Activated T-helper 2 cell treated with anti-CD3 and anti-CD28 coated beads, Interferon-gamma antibody, Interleukin-2, Interleukin-4, amounts not matched to agents 10 μg/mL and 5 μg/mL and 100 μg/mL, durations not matched to agents 14 hours and 24 hours and 36 hours (primary cell): ENCODE results near the gene CBL. TPM values are rescaled to one million over a fixed set of nuclear protein-coding genes. Genes with fewer than 3 reads are reported as not detected.
A peak's percentile ranks its signal among the peaks of the same experiment; 100 is the strongest.
"Not testable (repeated sequence)": the region's sequence is repeated elsewhere in the genome, so short reads cannot be mapped to it uniquely, and the experiment has no call there.

Source experiments
- DNase-seq: peaks from one replicate; pipeline ENCODE4 v3.0.0; 2021; ENCODE audit warnings: low spot score
- H3K27ac Mint-ChIP-seq: one replicate; pipeline ENCODE4 v1.8.0; 2021; ENCODE audit warnings: mixed read lengths
- H3K27me3 Mint-ChIP-seq: one replicate; pipeline ENCODE4 v1.8.0; 2021; ENCODE audit warnings: low read depth, mixed read lengths
- H3K36me3 Mint-ChIP-seq: one replicate; pipeline ENCODE4 v1.8.0; 2021; ENCODE audit warnings: low read depth, mixed read lengths
- H3K4me1 Mint-ChIP-seq: one replicate; pipeline ENCODE4 v1.8.0; 2021; ENCODE audit warnings: low read depth, mixed read lengths
- H3K4me3 Mint-ChIP-seq: one replicate; pipeline ENCODE4 v1.8.0; 2021; ENCODE audit warnings: low read depth, mild to moderate bottlenecking, moderate library complexity, mixed read lengths
- H3K9me3 Mint-ChIP-seq: one replicate; pipeline ENCODE4 v1.8.0; 2021; ENCODE audit warnings: mixed read lengths
- intact Hi-C: fragments of 100-400 bp; cut with micrococcal nuclease; formaldehyde crosslinking; loops from one replicate; pipeline ENCODE4 v1.15.1; 2023
- total RNA-seq: library from RNA; stranded (reverse); gene quantifications from 2 replicates; pipeline ENCODE4 v1.2.3, GENCODE V29; 2022

CBL gene
- total RNA-seq, 1 donor from 2014 or later, result 38.6 TPM

DNA sequence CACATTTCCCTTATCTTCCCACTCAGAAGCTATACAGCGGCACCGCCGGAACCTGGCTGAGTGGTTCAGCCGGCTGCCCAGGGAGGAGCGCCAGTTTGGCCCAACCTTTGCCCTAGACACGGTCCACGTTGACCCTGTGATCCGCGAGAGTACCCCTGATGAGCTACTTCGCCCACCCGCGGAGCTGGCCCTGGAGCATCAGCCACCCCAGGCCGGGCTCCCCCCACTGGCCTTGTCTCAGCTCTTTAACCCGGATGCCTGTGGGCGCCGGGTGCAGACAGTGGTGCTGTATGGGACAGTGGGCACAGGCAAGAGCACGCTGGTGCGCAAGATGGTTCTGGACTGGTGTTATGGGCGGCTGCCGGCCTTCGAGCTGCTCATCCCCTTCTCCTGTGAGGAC is 32.7 kb upstream of the CBL start:
- Mint-ChIP-seq H3K36me3 (peaks cover 15% of the 10 kb centered on the region), H3K27me3 (no peaks in the 10 kb centered on the region), H3K4me1 (peaks cover 22% of the 10 kb centered on the region), H3K9me3 (no peaks in the 10 kb centered on the region), H3K27ac (no peak overlapping the region), H3K4me3 (no peak overlapping the region)
- DNase-seq, result no peak
- intact Hi-C loops, result no loop called here

DNA sequence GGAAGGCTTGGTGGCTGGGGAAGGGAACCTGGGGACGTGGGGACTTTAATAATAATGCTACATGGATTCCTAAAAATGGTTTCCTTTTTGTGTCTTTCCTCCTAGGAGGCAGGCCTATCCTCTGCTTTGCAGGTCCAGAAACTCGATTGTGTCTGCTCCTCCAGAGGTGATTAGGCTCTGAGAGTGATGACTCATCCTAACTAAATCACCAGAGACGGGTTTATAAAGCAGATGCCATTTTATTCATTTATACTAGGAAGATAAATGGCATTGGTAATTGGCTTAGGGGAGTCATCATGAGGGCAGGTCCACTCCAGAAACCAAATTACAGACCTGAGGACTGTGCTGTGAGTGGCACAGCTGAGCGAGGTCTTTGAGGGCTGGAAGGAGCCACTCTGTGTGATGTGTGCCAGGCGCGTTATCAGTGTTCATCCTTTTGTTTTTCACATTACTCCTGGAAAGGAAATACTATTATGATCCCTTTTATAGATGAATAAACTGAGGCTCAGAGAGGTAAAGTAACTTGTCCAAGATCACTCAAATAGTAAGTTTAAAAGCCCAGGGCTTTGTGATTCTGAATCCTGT is 30.6 kb upstream of the CBL start:
- intact Hi-C loops, result no loop called here
- H3K4me3 Mint-ChIP-seq, result no peak overlapping the region
- H3K27ac Mint-ChIP-seq, result no peak overlapping the region
- no peak for DNase-seq
- peaks cover 27% of the 10 kb centered on the region for H3K36me3 Mint-ChIP-seq
- H3K27me3 Mint-ChIP-seq, result no peaks in the 10 kb centered on the region
- peaks cover 17% of the 10 kb centered on the region for H3K4me1 Mint-ChIP-seq
- no peaks in the 10 kb centered on the region for H3K9me3 Mint-ChIP-seq

DNA sequence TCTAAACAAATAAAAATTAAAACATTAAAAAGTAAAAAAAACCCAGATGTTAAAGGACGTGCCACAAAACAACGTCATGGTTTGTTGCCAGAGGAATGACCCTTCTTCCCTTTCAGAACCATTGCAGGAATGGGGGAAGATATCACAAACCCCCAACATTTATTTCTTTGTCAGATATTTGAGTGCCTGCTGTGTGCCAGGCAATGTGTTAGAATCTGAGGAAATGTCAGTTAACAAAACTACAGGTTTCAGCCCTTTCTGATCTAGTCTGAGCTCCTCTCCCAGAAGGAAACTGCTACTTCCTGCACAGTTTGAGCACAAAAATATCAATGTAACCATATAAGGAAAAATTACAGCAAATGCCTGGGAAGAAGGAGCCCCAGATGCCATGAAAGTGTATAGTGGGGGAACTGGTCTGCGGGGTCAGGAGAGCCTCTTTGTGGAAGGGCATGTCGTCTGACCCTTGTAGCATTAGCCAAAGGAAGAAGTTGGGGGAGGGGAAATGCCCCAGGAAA is 27.9 kb upstream of the CBL start:
- peaks cover 11% of the 10 kb centered on the region for H3K4me1 Mint-ChIP-seq
- H3K27ac Mint-ChIP-seq, result peak overlapping the region; percentile 31

DNA sequence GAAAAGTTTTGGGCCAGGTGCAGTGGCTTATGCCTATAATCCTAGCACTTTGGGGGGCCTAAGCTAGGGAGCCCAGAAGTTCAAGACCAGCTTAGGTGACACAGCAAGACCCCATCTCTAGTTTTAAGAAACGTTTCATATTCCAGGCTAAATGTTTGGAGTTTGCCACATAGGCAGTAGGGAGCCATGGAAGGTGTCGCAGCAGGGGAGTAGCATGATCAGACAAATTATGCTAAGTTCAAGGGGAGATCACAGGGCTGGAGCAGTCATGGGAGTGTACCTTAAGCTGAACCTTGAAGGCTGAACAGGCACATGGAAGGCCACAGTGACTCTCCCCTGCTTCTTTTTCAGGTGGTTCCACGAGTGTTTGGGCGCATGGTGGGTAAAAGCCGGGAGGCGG is 26.8 kb upstream of the CBL start:
- Mint-ChIP-seq H3K27me3 (no peaks in the 10 kb centered on the region), H3K36me3 (peaks cover 42% of the 10 kb centered on the region), H3K4me3 (no peak overlapping the region), H3K9me3 (no peaks in the 10 kb centered on the region), H3K27ac (no peak overlapping the region), H3K4me1 (peaks cover 11% of the 10 kb centered on the region)
- no peak for DNase-seq
- intact Hi-C loops, result no loop called here

More for the DNA sequence above, 27.9 kb upstream of the CBL start:
- intact Hi-C loops, result no loop called here
- Mint-ChIP-seq H3K4me3 (no peak overlapping the region), H3K27me3 (no peaks in the 10 kb centered on the region), H3K36me3 (peaks cover 35% of the 10 kb centered on the region), H3K9me3 (no peaks in the 10 kb centered on the region)
- no peak for DNase-seq

DNA sequence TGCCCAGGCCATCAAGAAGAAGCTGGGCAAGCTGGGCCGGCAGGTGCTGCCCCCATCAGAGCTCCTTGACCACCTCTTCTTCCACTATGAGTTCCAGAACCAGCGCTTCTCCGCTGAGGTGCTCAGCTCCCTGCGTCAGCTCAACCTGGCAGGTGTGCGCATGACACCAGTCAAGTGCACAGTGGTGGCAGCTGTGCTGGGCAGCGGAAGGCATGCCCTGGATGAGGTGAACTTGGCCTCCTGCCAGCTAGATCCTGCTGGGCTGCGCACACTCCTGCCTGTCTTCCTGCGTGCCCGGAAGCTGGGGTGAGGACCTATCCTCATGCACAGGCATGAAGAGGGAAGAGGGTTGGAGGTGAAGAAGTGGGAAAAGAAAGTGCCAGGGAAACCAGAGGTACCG is 26.2 kb upstream of the CBL start:
- Mint-ChIP-seq H3K27ac (no peak overlapping the region), H3K36me3 (peaks cover 39% of the 10 kb centered on the region), H3K4me1 (peaks cover 11% of the 10 kb centered on the region), H3K4me3 (no peak overlapping the region), H3K9me3 (no peaks in the 10 kb centered on the region), H3K27me3 (no peaks in the 10 kb centered on the region)
- intact Hi-C loops, result no loop called here
- DNase-seq, result no peak

DNA sequence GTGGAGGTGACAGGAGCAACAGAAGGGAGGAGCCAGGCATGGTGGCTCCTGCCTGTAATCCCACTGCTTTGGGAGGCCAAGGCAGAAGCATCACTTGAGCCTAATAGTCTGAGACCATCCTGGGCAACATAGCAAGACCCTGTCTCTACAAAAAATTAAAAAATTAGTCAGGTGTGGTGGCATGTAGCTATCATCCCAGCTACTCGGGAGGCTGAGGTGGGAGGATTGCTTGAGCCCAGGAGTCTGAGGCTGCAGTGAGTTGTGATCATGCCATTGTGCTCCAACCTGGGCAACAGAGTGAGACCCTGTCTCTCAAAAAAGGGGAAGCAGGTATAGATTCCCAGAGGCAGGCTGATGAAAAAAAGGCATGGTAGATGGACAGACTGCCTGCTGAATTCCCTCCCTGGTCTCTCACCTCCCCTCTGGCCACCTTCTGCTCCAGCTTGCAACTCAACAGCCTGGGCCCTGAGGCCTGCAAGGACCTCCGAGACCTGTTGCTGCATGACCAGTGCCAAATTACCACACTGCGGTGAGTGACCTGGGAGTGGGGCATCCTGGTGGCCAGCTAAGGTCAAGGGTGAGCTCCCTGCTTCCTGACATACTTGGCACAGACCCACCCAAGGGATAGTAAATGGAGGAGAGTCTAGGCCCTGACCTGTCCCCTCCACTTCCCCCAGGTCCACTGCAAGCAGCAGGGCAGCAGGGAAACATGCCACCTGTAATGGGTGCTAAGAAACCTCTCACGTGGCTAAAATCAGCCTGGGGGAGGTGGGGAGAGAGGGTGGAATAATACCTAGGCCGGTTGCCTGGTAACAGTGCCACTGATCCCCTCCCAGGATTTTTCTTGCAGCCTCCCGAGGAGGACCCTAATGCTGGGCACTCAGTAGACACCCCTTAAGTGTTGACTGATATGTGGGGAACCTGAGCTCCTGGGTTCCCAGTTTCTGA is 25.1 kb upstream of the CBL start:
- no peaks in the 10 kb centered on the region for H3K9me3 Mint-ChIP-seq

DNA sequence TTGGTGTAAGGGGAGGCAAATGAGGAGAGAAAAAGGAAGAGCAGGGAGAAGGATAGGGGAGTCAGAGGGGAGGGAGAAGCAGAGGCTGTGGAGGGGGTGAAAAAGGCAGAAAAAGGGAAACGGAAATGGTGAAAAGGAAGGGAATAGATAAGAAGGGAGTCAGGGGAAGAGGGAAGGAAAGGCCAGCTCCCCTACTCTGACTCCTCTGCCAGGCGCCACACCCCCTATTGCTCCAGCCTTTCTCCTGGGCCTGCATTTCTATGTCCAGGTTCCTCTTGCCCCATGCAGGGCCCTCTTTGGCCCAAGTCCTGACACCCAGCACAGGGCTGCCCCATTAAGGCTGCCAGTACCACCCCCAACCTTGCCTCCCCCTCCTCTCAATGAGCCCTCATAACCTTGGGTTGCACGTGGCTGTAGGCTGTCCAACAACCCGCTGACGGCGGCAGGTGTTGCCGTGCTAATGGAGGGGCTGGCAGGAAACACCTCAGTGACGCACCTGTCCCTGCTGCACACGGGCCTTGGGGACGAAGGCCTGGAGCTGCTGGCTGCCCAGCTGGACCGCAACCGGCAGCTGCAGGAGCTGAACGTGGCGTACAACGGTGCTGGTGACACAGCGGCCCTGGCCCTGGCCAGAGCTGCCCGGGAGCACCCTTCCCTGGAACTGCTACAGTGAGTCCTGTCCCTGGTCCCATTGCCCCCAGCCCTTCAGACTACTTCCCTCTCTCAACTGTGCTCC is 24.3 kb upstream of the CBL start:
- no peak for DNase-seq
- no peaks in the 10 kb centered on the region for H3K9me3 Mint-ChIP-seq
- H3K27me3 Mint-ChIP-seq, result no peaks in the 10 kb centered on the region
- peaks cover 5% of the 10 kb centered on the region for H3K4me1 Mint-ChIP-seq
- no peak overlapping the region for H3K4me3 Mint-ChIP-seq
- H3K36me3 Mint-ChIP-seq, result peaks cover 31% of the 10 kb centered on the region
- intact Hi-C loops, result no loop called here
- H3K27ac Mint-ChIP-seq, result no peak overlapping the region

More for the DNA sequence above, 25.1 kb upstream of the CBL start:
- Mint-ChIP-seq H3K4me1 (peaks cover 5% of the 10 kb centered on the region), H3K27ac (no peak overlapping the region), H3K4me3 (no peak overlapping the region), H3K36me3 (peaks cover 31% of the 10 kb centered on the region), H3K27me3 (no peaks in the 10 kb centered on the region)
- no peak for DNase-seq
- intact Hi-C loops, result no loop called here

DNA sequence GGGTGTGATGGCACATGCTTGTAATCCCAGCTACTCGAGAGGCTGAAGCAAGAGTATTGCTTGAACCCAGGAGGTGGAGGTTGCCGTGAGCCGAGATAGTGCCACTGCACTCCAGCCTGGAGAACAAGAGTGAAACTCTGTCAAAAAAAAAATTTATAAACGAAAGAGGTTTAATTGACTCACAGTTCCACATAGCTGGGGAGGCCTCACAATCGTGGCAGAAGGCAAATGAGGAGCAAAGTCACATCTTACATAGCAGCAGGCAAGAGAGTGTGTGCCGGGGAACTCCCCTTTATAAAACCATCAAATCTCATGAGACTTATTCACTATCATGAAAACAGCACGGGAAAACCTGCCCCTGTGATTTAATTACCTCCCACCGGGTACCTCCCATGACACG is 21.7 kb upstream of the CBL start:
- intact Hi-C loops, H3K4me3 Mint-ChIP-seq, H3K4me1 Mint-ChIP-seq, H3K27ac Mint-ChIP-seq, H3K9me3 Mint-ChIP-seq, H3K27me3 Mint-ChIP-seq, DNase-seq: not testable (repeated sequence)
- H3K36me3 Mint-ChIP-seq, result peaks cover 22% of the 10 kb centered on the region

DNA sequence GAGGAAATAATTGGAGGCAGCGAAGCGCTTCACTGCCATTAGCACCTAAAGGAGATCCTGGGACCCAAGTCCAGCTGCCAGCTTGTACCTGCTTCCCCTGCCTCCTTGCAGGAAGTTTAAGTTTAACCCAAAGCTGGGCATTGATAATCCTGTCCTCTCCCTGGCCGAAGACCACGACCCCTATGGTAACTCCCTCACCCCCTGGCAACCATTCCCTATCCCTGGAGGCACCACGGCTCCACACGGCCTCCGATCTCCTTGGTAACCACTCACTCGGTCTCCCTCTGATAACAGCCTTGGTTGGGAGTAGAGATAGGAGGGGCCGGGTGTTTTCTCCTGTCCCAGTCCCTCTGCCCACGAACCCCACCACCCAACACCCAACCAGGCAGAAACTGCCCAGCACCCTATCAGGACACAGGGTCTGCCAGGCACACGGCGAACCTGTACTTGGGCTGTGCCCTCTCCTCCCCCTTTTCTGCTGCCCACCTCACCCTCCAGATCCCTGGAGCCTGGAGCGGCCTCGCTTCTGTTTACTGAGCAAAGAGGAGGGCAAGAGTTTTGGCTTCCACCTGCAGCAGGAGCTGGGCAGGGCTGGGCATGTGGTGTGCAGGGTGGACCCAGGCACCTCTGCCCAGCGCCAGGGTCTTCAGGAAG is 20.0 kb upstream of the CBL start:
- Mint-ChIP-seq H3K4me1 (no peaks in the 10 kb centered on the region), H3K27ac (no peak overlapping the region), H3K9me3 (no peaks in the 10 kb centered on the region), H3K36me3 (peaks cover 15% of the 10 kb centered on the region), H3K27me3 (no peaks in the 10 kb centered on the region), H3K4me3 (no peak overlapping the region)
- DNase-seq, result no peak
- intact Hi-C loops, result no loop called here

DNA sequence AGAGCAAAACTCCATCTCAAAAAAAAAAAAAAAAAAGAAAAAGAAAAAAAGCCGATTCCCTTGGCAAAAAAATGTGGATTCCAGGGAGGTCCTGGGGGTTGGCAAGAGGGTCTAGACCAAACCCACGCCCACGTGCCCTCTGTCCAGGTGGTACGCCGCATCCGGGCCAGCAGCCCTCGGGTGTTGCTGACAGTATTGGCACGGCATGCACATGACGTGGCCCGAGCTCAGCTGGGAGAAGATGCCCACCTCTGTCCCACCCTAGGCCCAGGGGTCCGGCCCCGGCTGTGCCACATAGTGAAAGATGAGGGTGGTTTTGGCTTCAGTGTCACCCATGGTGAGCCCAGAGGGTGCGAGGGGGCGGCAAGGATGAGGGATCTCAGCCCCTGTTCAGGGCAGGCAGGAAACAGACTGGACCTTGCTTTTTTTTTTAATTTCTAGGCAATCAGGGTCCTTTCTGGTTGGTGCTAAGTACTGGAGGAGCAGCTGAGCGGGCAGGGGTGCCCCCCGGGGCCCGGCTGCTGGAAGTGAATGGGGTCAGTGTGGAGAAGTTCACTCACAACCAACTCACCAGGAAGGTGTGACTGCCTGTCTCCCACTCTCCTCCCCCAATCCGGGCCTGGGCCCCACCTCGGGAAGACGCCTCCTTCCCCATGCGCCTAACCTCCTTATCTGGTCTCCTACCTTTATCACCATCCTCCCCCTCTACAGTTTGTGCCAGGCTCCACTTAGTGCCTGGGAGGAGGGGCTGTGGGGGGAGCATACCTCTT is 18.8 kb upstream of the CBL start:
- Mint-ChIP-seq H3K27me3 (no peaks in the 10 kb centered on the region), H3K9me3 (no peaks in the 10 kb centered on the region), H3K36me3 (peaks cover 14% of the 10 kb centered on the region), H3K4me3 (no peak overlapping the region), H3K4me1 (no peaks in the 10 kb centered on the region), H3K27ac (no peak overlapping the region)
- no peak for DNase-seq
- intact Hi-C loops, result no loop called here

DNA sequence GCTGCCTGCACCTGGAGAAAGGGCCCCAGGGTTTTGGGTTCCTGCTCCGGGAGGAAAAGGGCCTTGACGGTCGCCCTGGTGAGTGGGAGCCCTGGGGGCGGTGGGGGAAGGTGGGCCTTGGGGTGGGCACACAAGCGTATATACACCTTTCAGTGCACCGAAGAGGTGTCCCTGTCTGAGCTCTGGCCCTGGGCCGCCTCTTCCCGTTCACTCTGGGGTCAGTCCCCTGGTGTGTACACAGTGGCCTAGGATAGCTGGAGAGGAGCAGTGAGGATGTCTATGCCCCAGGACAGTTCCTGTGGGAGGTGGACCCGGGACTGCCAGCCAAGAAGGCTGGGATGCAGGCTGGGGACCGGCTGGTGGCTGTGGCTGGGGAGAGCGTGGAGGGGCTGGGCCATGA is 18.1 kb upstream of the CBL start:
- no peak for DNase-seq
- intact Hi-C loops, result no loop called here
- Mint-ChIP-seq H3K27ac (no peak overlapping the region), H3K27me3 (no peaks in the 10 kb centered on the region), H3K36me3 (peaks cover 9% of the 10 kb centered on the region), H3K4me3 (no peak overlapping the region), H3K9me3 (no peaks in the 10 kb centered on the region), H3K4me1 (no peaks in the 10 kb centered on the region)

DNA sequence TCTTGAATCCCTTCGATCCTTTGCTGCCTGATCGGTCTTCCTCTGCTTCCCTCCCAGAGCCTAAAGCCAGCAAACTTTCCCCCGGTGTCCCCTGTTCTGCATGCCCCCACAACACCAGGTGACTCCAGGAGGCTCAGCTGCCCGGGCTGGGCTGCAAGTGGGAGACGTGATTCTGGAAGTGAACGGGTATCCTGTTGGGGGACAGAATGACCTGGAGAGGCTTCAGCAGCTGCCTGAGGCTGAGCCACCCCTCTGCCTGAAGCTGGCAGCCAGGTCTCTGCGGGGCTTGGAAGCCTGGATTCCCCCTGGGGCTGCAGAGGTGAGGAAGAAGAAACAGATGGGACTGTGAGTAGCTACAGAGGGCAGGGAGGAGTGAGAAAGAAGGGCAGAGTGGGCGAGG is 17.3 kb upstream of the CBL start:
- Mint-ChIP-seq H3K27ac (no peak overlapping the region), H3K27me3 (no peaks in the 10 kb centered on the region), H3K9me3 (no peaks in the 10 kb centered on the region), H3K4me3 (no peak overlapping the region), H3K4me1 (no peaks in the 10 kb centered on the region), H3K36me3 (peaks cover under 1% of the 10 kb centered on the region)
- intact Hi-C loops, result no loop called here
- DNase-seq, result no peak
